A673 (cell line): ENCODE results near the gene NOP58. TPM values are rescaled to one million over a fixed set of nuclear protein-coding genes. Genes with fewer than 3 reads are reported as not detected.

Source experiments
- Bru-seq: library from RNA; stranded (reverse); fragments of 400-500 nt; gene quantifications from one replicate; lab custom pipeline; 2021; lab: Mats Ljungman, UMichigan
- BruChase-seq, 2 experiments: library from RNA; stranded (reverse); fragments of 400-500 nt; gene quantifications; one replicate each; lab custom pipeline; 2021; lab: Mats Ljungman, UMichigan
- BruUV-seq: library from RNA; stranded (reverse); fragments of 400-500 nt; replicated peaks from 2 replicates; lab custom pipeline; 2021; lab: Mats Ljungman, UMichigan
- CTCF ChIA-PET: fragments of 300-600 bp; sonication (Branson Sonifier 250); formaldehyde crosslinking; loops from one replicate; lab custom pipeline; 2022; ENCODE audit warnings: antibody characterized with exemption; lab: Charles Lee
- POLR2A ChIA-PET: fragments of 300-600 bp; sonication (Branson Sonifier 250); formaldehyde crosslinking; loops from one replicate; lab custom pipeline; 2022; ENCODE audit warnings: antibody characterized with exemption; ENCODE audit not compliant: low non-redundant PET; lab: Charles Lee
- DNase-seq: peaks from one replicate; pipeline ENCODE4 v3.0.0-alpha.2; 2015; ENCODE audit warnings: low spot score
- H3K27ac ChIP-seq: fragments of 200-600 bp; sonication (generic); 2 replicates; pipeline ENCODE4 v1.5.1; 2016; ENCODE audit warnings: mixed run types, low read depth, mild to moderate bottlenecking, mixed read lengths, antibody characterized with exemption, low read length; ENCODE audit not compliant: poor library complexity, severe bottlenecking
- H3K27me3 ChIP-seq: fragments of 200-600 bp; sonication (generic); replicated peaks from 2 replicates; pipeline ENCODE4 v1.6.1; 2017; ENCODE audit warnings: mixed run types, low read depth, mild to moderate bottlenecking, mixed read lengths, antibody characterized with exemption, low read length; ENCODE audit not compliant: insufficient read depth, poor library complexity
- H3K36me3 ChIP-seq: fragments of 200-600 bp; sonication (generic); 2 replicates; pipeline ENCODE4 v1.6.1; 2016; ENCODE audit warnings: mixed run types, mild to moderate bottlenecking, mixed read lengths, antibody characterized with exemption, low read length; ENCODE audit not compliant: insufficient read depth, poor library complexity, severe bottlenecking
- H3K4me1 ChIP-seq: fragments of 200-600 bp; sonication (generic); 2 replicates; pipeline ENCODE4 v1.6.1; 2017; ENCODE audit warnings: mixed run types, mild to moderate bottlenecking, mixed read lengths, antibody characterized with exemption, low read length; ENCODE audit not compliant: insufficient read depth, poor library complexity, severe bottlenecking
- H3K4me3 ChIP-seq: fragments of 200-600 bp; sonication (generic); 2 replicates; pipeline ENCODE4 v1.5.1; 2016; ENCODE audit warnings: low read depth, mixed run types, mild to moderate bottlenecking, mixed read lengths, low read length; ENCODE audit not compliant: poor library complexity, severe bottlenecking
- H3K9me3 ChIP-seq: fragments of 200-600 bp; sonication (generic); 2 replicates; pipeline ENCODE4 v1.6.1; 2016; ENCODE audit warnings: mixed run types, low read depth, mild to moderate bottlenecking, mixed read lengths, antibody characterized with exemption, low read length; ENCODE audit not compliant: poor library complexity, severe bottlenecking
- EZH2 ChIP-seq: fragments of 200-600 bp; sonication (generic); IDR thresholded peaks from 2 replicates; pipeline ENCODE4 v1.6.1; 2017; ENCODE audit warnings: borderline replicate concordance, low read depth, mild to moderate bottlenecking, mixed read lengths, antibody characterized with exemption, low read length; ENCODE audit not compliant: poor library complexity, severe bottlenecking
- intact Hi-C: fragments of 100-400 bp; cut with micrococcal nuclease; formaldehyde crosslinking; loops from one replicate; pipeline ENCODE4 v1.10.0; 2022; ENCODE audit not compliant: unreplicated experiment
- long read RNA-seq: library from polyadenylated mRNA; stranded (forward); transcript quantifications from one replicate; pipeline ENCODE4 v2.0.0, GENCODE V29; 2022
- total RNA-seq: library from RNA; stranded (reverse); gene quantifications from 2 replicates; pipeline ENCODE4 v1.2.3, GENCODE V29; 2021
- TF ChIP-seq, protein P1 (sequence below): fragments of 300-800, 200-600 bp; sonication (generic); conservative IDR thresholded peaks from 2 replicates; pipeline ENCODE4 v1.5.1; 2017; ENCODE audit warnings: low read depth, mild to moderate bottlenecking, antibody characterized with exemption, low read length, moderate library complexity, mixed read lengths

Gene NOP58
- total RNA-seq (146 and 181 TPM in 2 replicates), Bru-seq, nascent RNA (percentile 98 among the genes with signal in this experiment), BruChase-seq, experiment 1, labeled RNA remaining after a 2-hour chase (percentile 96 among the genes with signal in this experiment), BruChase-seq, experiment 2, labeled RNA remaining after a 6-hour chase (percentile 96 among the genes with signal in this experiment)
- long read RNA-seq, transcript NOP58-201 (15 exons, 2,046 nt), result major isoform, 232 of 323 reads
- long read RNA-seq, partial matches to known transcripts, result 51 of 323 reads
- long read RNA-seq, other reads (novel, unspliced or antisense), result 40 of 323 reads

DNA sequence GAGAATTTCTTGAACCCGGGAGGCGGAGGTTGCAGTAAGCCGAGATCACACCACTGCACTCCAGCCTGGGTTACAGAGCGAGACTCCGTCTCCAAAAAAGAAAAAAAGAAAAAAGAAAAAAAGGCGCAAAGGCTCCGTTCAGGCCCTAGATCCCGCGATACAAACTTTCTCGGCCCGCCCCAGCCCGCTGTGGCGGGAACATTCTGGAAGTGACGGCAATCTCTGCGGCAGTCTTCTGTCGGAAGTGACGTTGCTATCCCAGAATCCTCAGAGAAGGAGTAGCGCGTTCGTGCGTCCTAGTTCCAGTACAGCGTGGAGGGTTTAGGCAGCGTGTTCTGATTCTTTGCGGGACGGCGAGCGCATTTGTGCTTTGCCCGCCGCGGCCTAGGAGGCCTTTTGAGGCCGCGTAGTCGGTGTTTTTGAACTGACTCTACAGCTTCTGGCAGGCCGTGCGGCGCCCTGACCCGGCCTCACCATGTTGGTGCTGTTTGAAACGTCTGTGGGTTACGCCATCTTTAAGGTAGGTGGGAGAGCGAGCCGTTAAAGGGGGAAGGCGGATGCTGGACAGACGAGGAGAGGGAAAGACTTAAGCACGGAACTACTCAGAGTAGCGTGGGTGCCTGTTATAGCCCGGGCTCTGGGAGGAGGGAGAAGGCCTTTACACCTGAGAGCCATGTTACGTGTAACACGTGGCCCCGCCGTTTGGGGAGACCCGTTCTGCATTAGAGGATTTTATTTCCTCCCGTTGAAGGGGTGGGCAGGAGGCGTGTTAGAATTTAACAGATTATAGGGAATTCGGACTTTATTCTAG is at the start of gene NOP58:
TSS of gene NOP58 (plus strand) at position 297 of the 811 bp plus-strand sequence. CDS start at position 476, 179 bp downstream.
- intact Hi-C loops, result no loop called here
- H3K27ac ChIP-seq, result peak within 1 kb of the TSS; percentile 97
- TSS peak; percentile 57 for BruUV-seq
- H3K27me3 ChIP-seq, result no peaks in the 10 kb centered on the region
- DNase-seq, result peak; percentile 98
- H3K9me3 ChIP-seq, result no peaks in the 10 kb centered on the region
- POLR2A ChIA-PET, result no interaction called here
- no peak for TF ChIP-seq EZH2
- TF ChIP-seq, protein P1, sequence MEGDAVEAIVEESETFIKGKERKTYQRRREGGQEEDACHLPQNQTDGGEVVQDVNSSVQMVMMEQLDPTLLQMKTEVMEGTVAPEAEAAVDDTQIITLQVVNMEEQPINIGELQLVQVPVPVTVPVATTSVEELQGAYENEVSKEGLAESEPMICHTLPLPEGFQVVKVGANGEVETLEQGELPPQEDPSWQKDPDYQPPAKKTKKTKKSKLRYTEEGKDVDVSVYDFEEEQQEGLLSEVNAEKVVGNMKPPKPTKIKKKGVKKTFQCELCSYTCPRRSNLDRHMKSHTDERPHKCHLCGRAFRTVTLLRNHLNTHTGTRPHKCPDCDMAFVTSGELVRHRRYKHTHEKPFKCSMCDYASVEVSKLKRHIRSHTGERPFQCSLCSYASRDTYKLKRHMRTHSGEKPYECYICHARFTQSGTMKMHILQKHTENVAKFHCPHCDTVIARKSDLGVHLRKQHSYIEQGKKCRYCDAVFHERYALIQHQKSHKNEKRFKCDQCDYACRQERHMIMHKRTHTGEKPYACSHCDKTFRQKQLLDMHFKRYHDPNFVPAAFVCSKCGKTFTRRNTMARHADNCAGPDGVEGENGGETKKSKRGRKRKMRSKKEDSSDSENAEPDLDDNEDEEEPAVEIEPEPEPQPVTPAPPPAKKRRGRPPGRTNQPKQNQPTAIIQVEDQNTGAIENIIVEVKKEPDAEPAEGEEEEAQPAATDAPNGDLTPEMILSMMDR, result no peak
- no peaks in the 10 kb centered on the region for H3K36me3 ChIP-seq
- peak within 1 kb of the TSS; percentile 87 for H3K4me3 ChIP-seq
- CTCF ChIA-PET, result no interaction called here
- H3K4me1 ChIP-seq, result peaks cover 11% of the 10 kb centered on the region

DNA sequence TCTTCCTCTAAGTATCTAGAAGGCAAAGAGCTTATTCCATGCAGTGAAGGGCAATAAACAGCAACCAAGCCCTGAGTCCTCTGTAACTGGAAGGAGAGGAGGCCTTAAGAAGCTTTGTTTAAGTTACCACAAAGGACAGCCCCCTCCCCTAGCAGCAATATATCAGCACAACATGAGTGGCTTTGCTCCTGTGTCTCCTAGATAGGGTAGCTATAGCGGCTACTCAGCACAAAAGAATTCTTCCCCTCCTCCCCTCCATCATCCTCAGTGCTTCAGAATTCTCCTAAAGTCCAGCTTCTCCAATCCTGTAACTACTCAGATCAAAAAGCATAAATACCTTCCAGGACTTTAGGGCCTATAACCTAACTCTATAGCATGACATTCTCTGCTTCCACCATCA is 43.7 kb upstream of the NOP58 start:
- Histone ChIP-seq H3K27ac (no peak overlapping the region), H3K4me1 (no peaks in the 10 kb centered on the region), H3K27me3 (no peaks in the 10 kb centered on the region), H3K9me3 (no peaks in the 10 kb centered on the region), H3K4me3 (no peak overlapping the region), H3K36me3 (peaks cover 3% of the 10 kb centered on the region)
- intact Hi-C loops, result no loop called here
- ChIA-PET CTCF (no interaction called here), POLR2A (no interaction called here)
- BruUV-seq, result no TSS peak
- no peak for TF ChIP-seq EZH2
- TF ChIP-seq, protein P1, result no peak
- no peak for DNase-seq

DNA sequence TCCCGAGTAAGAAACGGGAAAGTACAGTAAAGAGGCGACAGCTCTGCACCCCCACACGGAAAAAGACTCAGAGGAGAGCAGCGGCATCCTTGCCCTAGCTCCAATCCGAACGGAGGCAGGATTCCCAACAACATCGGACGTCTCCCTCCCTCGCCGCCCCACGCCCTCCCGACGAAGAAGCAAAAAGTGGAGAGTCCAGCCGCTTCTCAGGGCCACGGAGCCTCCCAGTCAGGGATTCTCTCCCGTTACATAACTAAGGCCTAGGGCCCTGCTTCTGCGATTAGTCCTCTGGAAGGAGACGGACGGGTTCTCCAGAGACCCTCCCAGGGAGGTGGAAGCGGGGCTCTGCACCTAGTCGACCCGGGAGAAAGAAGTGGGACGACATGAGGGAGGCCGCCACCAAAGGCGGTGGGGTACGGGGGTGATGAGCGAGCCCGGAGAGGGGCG is 27.8 kb upstream of the NOP58 start:
- DNase-seq, result peak; percentile 61
- TF ChIP-seq, protein P1, result no peak
- TF ChIP-seq EZH2, result no peak
- no TSS peak for BruUV-seq
- peak overlapping the region; percentile 89 for H3K4me3 ChIP-seq
- H3K27me3 ChIP-seq, result no peaks in the 10 kb centered on the region
- POLR2A ChIA-PET, result no interaction called here
- peak overlapping the region; percentile 88 for H3K27ac ChIP-seq
- H3K4me1 ChIP-seq, result peaks cover 3% of the 10 kb centered on the region
- no peaks in the 10 kb centered on the region for H3K9me3 ChIP-seq
- intact Hi-C loops, result no loop called here
- CTCF ChIA-PET, result interaction anchor here (0.6 kb wide), 1 partner anchor 400 kb away, joined by 5 read pairs; no protein-coding TSS in a partner anchor
- H3K36me3 ChIP-seq, result no peaks in the 10 kb centered on the region
